ENCODE results near the gene MIS12. TPM values are rescaled to one million over a fixed set of nuclear protein-coding genes. Genes with fewer than 3 reads are reported as not detected.

The MIS12 gene
- total and polyA plus RNA-seq, 2 of the 13 experiments (the other 11 are each of a cell fraction or from before 2014, with no cell fraction given), result 13.4 to 28.0 TPM

DNA sequence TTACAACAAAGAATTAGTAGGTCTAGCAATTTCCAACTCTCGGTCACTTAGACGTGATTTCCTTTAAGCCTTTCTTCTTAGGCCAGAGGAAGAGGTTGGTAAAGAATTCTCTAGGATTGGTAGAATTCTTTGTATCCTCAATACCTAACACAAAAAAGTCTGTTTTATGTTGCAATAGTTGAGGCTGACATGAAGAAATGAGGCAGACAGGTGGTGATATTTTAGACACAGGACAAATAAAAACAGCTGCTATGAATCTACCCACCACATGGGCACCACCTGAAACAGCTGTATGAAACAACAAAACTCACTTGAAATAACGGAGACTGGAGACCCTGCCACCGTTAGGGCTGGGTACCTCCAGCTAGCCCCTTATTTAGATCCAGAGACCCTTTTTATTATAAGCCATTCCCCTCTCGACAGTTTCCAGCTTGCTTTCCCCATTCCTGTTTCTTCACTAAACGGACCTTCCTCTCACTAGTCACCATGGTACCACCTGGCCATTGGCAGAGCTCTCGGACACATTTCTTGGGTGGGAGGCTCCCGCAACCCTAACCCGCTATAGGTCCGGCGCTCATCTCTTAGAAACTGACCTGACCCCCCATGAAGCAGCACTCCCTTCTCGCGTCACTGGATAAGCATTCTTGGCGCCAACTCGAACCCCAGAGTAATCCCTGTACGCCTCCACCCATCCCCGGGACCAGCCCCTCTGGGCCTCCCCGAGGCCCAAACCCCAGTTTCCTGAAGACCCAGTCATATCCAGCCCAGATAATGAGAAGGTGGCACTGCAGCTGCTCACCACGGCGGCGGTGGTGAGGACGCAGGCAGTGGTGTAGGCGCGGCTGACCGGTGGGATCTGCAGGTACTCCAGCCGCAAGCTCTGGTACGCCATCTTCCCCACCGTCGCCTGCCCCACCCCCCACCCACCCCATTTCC is 828 bp upstream of the MIS12 start, which contains the start of gene DERL2:
Gene DERL2, minus strand, starts transcription at position 909 of the 936 bp plus-strand sequence. Its CDS starts 17 bp downstream, at position 892.
- ATAC-seq, result peak; percentile 42
- no peak for TF ChIP-seq ZSCAN30 (CRISPR knock-in tag; IDR thresholded peaks at IDR 0.05)
- no peak for TF ChIP-seq ZSCAN31 (CRISPR knock-in tag; IDR thresholded peaks at IDR 0.05; ENCODE audit: low read depth)
- TF ChIP-seq ZMYM2 (CRISPR knock-in tag; IDR thresholded peaks at IDR 0.05), result no peak
- TF ChIP-seq YY1 (IDR thresholded peaks at IDR 0.05; ENCODE audit: insufficient read depth, insufficient replicate concordance, low read depth, low read length), result peak; percentile 88
- TF ChIP-seq, protein P1, sequence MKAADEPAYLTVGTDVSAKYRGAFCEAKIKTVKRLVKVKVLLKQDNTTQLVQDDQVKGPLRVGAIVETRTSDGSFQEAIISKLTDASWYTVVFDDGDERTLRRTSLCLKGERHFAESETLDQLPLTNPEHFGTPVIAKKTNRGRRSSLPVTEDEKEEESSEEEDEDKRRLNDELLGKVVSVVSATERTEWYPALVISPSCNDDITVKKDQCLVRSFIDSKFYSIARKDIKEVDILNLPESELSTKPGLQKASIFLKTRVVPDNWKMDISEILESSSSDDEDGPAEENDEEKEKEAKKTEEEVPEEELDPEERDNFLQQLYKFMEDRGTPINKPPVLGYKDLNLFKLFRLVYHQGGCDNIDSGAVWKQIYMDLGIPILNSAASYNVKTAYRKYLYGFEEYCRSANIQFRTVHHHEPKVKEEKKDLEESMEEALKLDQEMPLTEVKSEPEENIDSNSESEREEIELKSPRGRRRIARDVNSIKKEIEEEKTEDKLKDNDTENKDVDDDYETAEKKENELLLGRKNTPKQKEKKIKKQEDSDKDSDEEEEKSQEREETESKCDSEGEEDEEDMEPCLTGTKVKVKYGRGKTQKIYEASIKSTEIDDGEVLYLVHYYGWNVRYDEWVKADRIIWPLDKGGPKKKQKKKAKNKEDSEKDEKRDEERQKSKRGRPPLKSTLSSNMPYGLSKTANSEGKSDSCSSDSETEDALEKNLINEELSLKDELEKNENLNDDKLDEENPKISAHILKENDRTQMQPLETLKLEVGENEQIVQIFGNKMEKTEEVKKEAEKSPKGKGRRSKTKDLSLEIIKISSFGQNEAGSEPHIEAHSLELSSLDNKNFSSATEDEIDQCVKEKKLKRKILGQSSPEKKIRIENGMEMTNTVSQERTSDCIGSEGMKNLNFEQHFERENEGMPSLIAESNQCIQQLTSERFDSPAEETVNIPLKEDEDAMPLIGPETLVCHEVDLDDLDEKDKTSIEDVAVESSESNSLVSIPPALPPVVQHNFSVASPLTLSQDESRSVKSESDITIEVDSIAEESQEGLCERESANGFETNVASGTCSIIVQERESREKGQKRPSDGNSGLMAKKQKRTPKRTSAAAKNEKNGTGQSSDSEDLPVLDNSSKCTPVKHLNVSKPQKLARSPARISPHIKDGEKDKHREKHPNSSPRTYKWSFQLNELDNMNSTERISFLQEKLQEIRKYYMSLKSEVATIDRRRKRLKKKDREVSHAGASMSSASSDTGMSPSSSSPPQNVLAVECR (CRISPR knock-in tag; IDR thresholded peaks at IDR 0.05; ENCODE audit: borderline replicate concordance), result no peak
- TF ChIP-seq RFX1 (IDR thresholded peaks at IDR 0.05), result no peak
- no peak for TF ChIP-seq SP140L (CRISPR knock-in tag; IDR thresholded peaks at IDR 0.05; ENCODE audit: borderline replicate concordance)
- TF ChIP-seq, protein P2, sequence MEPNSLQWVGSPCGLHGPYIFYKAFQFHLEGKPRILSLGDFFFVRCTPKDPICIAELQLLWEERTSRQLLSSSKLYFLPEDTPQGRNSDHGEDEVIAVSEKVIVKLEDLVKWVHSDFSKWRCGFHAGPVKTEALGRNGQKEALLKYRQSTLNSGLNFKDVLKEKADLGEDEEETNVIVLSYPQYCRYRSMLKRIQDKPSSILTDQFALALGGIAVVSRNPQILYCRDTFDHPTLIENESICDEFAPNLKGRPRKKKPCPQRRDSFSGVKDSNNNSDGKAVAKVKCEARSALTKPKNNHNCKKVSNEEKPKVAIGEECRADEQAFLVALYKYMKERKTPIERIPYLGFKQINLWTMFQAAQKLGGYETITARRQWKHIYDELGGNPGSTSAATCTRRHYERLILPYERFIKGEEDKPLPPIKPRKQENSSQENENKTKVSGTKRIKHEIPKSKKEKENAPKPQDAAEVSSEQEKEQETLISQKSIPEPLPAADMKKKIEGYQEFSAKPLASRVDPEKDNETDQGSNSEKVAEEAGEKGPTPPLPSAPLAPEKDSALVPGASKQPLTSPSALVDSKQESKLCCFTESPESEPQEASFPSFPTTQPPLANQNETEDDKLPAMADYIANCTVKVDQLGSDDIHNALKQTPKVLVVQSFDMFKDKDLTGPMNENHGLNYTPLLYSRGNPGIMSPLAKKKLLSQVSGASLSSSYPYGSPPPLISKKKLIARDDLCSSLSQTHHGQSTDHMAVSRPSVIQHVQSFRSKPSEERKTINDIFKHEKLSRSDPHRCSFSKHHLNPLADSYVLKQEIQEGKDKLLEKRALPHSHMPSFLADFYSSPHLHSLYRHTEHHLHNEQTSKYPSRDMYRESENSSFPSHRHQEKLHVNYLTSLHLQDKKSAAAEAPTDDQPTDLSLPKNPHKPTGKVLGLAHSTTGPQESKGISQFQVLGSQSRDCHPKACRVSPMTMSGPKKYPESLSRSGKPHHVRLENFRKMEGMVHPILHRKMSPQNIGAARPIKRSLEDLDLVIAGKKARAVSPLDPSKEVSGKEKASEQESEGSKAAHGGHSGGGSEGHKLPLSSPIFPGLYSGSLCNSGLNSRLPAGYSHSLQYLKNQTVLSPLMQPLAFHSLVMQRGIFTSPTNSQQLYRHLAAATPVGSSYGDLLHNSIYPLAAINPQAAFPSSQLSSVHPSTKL (CRISPR knock-in tag; IDR thresholded peaks at IDR 0.05), result 0 out of 2 replicates have a peak, but pooled peaks have one; percentile 21
- TF ChIP-seq SMC3 (IDR thresholded peaks at IDR 0.05; ENCODE audit: low read length), result no peak
- TF ChIP-seq, protein P3, sequence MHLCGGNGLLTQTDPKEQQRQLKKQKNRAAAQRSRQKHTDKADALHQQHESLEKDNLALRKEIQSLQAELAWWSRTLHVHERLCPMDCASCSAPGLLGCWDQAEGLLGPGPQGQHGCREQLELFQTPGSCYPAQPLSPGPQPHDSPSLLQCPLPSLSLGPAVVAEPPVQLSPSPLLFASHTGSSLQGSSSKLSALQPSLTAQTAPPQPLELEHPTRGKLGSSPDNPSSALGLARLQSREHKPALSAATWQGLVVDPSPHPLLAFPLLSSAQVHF (CRISPR knock-in tag; IDR thresholded peaks at IDR 0.05), result no peak
- no peak; the same call in 1 of the 2 replicates for TF ChIP-seq ZNF124 (CRISPR knock-in tag; IDR thresholded peaks at IDR 0.05)
- TF ChIP-seq KMT2A (CRISPR knock-in tag; IDR thresholded peaks at IDR 0.05), result no peak
- peak; percentile 71; the same call in 1 of the 2 replicates for TF ChIP-seq PHF8 (CRISPR knock-in tag; IDR thresholded peaks at IDR 0.05)
- no peak for TF ChIP-seq FOXK2 (IDR thresholded peaks at IDR 0.05)

More for the DNA sequence above, 828 bp upstream of the MIS12 start, which contains the start of gene DERL2:
- H4K20me1 ChIP-seq (ENCODE audit: insufficient read depth, low read length), result no peaks in the 10 kb centered on the region
- no peaks in the 10 kb centered on the region for H3K9me3 ChIP-seq (ENCODE audit: low read length)
- ChIA-PET POLR2A (interaction anchor here (0.7 to 2.8 kb wide), 18 partner anchors 9 to 1526 kb away, joined by 3 to 51 read pairs (median 5); partner anchors contain the start of genes DHX33, NUP88, RPAIN and SLC13A5), CTCF (ENCODE audit: low intra/inter-chr PET ratio, low total read pairs) (no interaction called here)
- in situ Hi-C loops (cut with HindIII; ENCODE audit: extremely low pct_ligation_motif_present, low pct_unique_long_range_greater_than_20kb) (no loop called here), intact Hi-C loops (cut with micrococcal nuclease; ENCODE audit: unreplicated experiment) (no loop called here)
- H3K27ac ChIP-seq (ENCODE audit: extremely low read length, insufficient read depth, low read length), result peak within 1 kb of the TSS; percentile 100
- H3K4me1 ChIP-seq (ENCODE audit: insufficient read depth, low read length), result peaks cover 30% of the 10 kb centered on the region
- peak; percentile 33 for DNase-seq (ENCODE audit: low spot score)
- BruUV-seq (replicated peaks), result TSS peak; percentile 60
- peak within 1 kb of the TSS; percentile 96 for H3K9ac ChIP-seq (ENCODE audit: insufficient read depth, low read depth, low read length)
- H3K4me3 ChIP-seq (replicated peaks in 1 of 3; ENCODE audit: insufficient read depth in 1 of 3, low read depth in 2 of 3, low read length in 3 of 3), result peak within 1 kb of the TSS; percentile 90 to 97 (median 95)
- FAIRE-seq, result no peak
- peaks cover 9 to 51% of the 10 kb centered on the region in 2 experiments for H3K36me3 ChIP-seq (replicated peaks in 1 of 2; ENCODE audit: control insufficient read depth in 1 of 2, insufficient read depth in 2 of 2, low read length in 2 of 2)
- 5% methylated on average over 24 of the region's 29 CpGs for WGBS (ENCODE audit: low lambda C conversion rate)
- peak within 1 kb of the TSS; percentile 91 for H3K4me2 ChIP-seq (ENCODE audit: low read depth, low read length)
- H3K79me2 ChIP-seq (ENCODE audit: insufficient read depth, low read length), result peaks cover 57% of the 10 kb centered on the region
- H3K27me3 ChIP-seq (ENCODE audit: control insufficient read depth in 1 of 2, insufficient read depth in 2 of 2, low read length in 2 of 2), result peaks cover 0 to 3% of the 10 kb centered on the region in 2 experiments; a peak in 1 of 5 replicates
- no peak within 1 kb of the TSS for H2AFZ ChIP-seq (ENCODE audit: low read length)

All from HepG2 (cell line).